Lower leg skin (tissue), 3 donors: ENCODE data around the gene KIF26B.

ENCODE experiments used
- CTCF ChIP-seq, 3 donors: fragments of 450-650 bp; IDR thresholded peaks; one replicate each; pipeline ENCODE4 v1.5.1; 2016; ENCODE audit warnings: antibody characterized with exemption in 3 of 3, mild to moderate bottlenecking in 3 of 3, moderate library complexity in 2 of 3
- POLR2A ChIP-seq, 2 donors: fragments of 450-650 bp; IDR thresholded peaks; one replicate each; pipeline ENCODE4 v1.6.1; 2016 to 2017; ENCODE audit warnings: antibody characterized with exemption in 2 of 2, mild to moderate bottlenecking in 1 of 2, moderate library complexity in 1 of 2

- TF ChIP-seq CTCF (IDR thresholded peaks at IDR 0.05) (no peak), POLR2A (IDR thresholded peaks at IDR 0.05) (no peak)
Measured at GRCh38 chr1:245380790-245381535, 226.2 kb downstream of the KIF26B start.
